SK-N-SH (cell line): Measurements from ENCODE around the gene MAGI2.

ENCODE experiments used
- SMC3 ChIP-seq: IDR thresholded peaks from 2 replicates; pipeline ENCODE4 v1.6.1; 2012; ENCODE audit warnings: low read depth, low read length, improper control_type of control experiment
- YY1 ChIP-seq: IDR thresholded peaks from 2 replicates; pipeline ENCODE4 v1.4.0; 2012; ENCODE audit warnings: low read depth, mild to moderate bottlenecking
- TF ChIP-seq, protein P1 (sequence below): fragments of 200-600 bp; sonication (generic); IDR thresholded peaks from 2 replicates; pipeline ENCODE4 v1.6.1; 2017; ENCODE audit warnings: antibody characterized with exemption, mild to moderate bottlenecking, moderate library complexity
- TF ChIP-seq, protein P2 (sequence below): fragments of 150-350 bp; IDR thresholded peaks from 2 replicates; pipeline ENCODE4 v1.6.1; 2017; ENCODE audit warnings: antibody characterized with exemption, low read length, low read depth, borderline replicate concordance

DNA sequence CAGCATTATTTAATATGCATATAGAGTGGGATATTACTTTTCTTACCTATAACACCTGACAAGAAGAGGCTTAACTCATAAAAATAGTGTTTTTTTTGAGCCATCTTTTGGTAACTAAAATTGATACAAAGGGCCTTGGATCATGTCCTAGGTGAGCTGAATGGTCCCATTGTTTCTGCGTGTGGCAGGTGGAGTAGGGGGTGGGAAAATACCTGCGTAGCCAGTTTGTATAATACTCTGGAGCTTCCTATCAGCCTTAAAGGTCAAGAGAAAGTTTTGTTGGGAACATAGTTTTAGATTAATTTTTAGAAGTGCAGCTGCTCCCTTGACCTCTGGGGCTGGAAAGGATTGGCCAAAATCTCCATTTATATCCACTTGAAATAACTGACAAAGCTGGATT lies 1410.3 kb downstream of the MAGI2 start:
- TF ChIP-seq, protein P1, sequence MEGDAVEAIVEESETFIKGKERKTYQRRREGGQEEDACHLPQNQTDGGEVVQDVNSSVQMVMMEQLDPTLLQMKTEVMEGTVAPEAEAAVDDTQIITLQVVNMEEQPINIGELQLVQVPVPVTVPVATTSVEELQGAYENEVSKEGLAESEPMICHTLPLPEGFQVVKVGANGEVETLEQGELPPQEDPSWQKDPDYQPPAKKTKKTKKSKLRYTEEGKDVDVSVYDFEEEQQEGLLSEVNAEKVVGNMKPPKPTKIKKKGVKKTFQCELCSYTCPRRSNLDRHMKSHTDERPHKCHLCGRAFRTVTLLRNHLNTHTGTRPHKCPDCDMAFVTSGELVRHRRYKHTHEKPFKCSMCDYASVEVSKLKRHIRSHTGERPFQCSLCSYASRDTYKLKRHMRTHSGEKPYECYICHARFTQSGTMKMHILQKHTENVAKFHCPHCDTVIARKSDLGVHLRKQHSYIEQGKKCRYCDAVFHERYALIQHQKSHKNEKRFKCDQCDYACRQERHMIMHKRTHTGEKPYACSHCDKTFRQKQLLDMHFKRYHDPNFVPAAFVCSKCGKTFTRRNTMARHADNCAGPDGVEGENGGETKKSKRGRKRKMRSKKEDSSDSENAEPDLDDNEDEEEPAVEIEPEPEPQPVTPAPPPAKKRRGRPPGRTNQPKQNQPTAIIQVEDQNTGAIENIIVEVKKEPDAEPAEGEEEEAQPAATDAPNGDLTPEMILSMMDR = no peak
- TF ChIP-seq YY1 (no peak), SMC3 (no peak)
- TF ChIP-seq, protein P2, sequence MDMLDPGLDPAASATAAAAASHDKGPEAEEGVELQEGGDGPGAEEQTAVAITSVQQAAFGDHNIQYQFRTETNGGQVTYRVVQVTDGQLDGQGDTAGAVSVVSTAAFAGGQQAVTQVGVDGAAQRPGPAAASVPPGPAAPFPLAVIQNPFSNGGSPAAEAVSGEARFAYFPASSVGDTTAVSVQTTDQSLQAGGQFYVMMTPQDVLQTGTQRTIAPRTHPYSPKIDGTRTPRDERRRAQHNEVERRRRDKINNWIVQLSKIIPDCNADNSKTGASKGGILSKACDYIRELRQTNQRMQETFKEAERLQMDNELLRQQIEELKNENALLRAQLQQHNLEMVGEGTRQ = no peak
